Endometrial microvascular endothelial cells (primary cell): ENCODE results near the gene SPO11. TPM values are rescaled to one million over a fixed set of nuclear protein-coding genes. Genes with fewer than 3 reads are reported as not detected.

Experiments used
- in situ Hi-C: cut with HindIII; loops from 2 replicates; pipeline ENCODE4 v1.10.0; 2017; ENCODE audit warnings: low sequenced_read_pairs, low pct_unique_long_range_greater_than_20kb; ENCODE audit errors: inconsistent ontology term
- total RNA-seq: library from RNA; depleted of rRNA; stranded (reverse); fragments of >200 nt; gene quantifications from one replicate; pipeline ENCODE4 v1.2.3, GENCODE V29; 2015; ENCODE audit errors: inconsistent ontology term

Gene SPO11
- total RNA-seq, 1 donor from 2014 or later, result not detected

DNA sequence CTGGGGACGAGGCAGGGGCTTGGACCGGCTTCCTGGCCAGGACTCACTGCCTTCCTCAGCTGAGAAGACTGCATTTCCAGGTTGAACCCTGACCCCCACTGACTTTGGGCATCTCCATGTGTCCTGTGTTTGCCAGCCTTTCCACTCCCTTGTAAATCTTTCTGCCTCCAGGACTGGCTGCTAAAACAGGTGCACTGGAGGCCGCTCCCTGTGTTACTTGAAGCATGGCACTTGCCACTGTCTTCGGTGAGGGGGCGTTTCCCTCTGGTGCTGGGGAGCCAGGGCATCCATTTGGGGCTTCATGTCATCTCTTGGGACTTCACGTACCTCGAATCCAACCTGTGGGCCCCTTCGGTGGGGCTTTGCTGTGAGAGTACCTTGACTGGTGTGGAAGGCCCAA lies 54.9 kb downstream of the SPO11 start:
- in situ Hi-C loops, result no loop called here

DNA sequence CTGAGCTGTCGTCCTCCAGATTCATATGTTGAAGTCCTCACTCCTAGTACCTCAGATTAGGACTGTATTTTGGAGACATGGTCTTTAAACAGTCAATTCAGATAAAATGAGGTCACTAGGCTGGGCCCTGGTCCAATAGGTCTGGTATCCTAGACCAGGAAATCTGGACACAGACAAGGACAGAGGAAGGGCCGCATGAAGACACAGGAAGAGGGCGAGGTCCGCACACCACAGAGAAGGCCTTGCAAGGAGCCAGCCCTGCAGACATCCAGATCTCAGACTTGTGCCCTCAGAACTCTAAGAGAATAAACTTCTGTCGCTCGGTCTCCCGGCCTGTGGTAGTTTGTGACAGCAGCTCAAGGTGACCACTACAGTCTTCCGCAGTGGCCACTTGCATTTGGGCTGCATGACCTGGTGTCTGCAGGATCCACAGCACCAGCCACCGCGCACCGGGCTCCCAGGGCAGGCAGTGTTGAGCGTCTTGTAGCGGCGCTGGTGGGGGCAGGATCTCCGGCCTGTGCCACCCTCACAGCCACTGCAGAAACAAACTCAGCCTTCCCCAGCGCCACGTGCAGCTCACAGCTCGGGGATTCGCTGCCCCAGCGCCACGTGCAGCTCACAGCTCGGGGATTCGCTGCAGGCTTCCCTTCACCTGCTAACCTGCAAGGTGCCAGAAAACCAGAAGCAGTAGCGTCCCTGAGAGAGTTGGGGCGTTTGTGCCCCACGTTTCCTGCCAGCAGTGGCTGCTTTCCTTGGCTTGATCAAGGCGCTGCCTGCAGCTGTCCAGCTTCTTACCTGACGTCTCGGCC lies 55.6 kb downstream of the SPO11 start:
- in situ Hi-C loops, result no loop called here

DNA sequence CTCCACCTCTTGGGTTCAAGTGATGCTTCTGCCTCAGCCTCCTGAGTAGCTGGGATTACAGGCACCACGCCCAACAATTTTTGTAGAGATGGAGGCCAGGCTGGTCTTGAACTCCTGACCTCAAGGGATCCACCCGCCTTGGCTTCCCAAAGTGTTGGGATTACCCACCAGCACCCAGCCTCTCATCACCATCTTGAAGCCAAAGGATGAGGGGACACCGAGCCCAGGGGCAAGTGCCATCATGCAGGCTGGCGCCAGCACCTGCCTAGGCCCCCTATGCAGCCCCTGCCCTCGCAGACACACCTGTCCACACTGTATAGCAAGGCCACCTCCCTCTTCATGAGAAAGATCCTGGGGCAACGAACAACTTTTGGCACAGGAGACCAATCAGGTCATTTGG lies 56.3 kb downstream of the SPO11 start:
- in situ Hi-C loops, result no loop called here

DNA sequence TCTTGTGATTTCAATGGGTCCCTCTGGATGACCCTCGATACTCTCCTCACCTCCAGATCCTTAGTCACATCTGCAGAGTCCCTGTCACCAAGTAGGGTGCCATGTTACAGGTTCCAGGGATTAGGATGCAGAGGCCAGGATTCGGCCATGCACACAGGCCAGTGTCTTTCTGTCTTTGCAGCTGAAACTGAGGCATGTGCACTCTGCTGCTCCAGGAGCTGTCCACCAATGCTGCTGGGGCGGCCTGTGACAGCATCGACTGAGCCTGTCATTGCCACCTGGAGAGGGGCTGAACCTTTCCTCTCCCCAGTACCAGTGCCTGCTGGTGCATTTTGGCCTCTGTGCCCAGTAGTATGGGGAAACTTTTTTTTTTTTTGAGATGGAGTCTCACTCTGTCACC lies 57.2 kb downstream of the SPO11 start:
- in situ Hi-C loops, result no loop called here

DNA sequence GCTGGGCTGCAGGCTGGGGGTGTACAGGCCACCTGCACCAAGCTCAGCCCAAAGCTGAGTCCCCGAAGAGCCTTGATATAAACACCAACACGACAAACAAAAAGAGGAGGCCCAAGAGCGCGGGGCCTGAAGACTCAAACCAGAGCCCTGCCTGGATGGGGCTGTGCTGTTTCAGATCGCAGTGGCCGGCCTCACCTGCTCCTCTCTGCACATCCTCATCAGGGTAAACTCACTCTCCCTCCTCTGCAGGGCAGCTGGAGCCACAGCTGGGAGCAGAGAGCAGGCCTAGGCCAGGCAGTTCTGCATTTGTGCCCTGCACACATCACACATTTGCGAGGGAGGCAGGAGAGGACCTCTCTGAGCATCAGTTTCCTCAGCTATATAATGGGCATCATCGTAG lies 57.9 kb downstream of the SPO11 start:
- in situ Hi-C loops, result no loop called here

DNA sequence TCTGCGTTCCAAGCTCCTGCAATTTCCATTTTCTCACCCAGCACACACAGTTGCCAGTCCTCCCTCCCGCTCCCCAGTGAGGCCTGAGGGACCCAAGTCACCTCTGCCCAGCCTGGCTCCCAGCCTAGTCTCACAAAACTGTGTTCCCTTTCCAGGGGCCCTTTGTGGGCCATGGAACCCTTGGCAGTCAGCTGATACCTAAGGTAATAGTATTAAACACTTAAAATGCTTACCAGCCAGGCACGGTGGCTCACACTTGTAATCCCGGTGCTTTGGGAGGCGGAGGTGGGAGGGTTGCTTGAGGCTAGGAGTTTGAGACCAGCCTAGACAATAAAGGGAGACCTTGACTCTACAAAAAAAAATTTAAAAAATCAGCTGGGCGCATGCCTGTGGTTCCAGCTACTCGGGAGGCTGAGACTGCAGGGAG lies 58.4 kb downstream of the SPO11 start:
- in situ Hi-C loops, result no loop called here

DNA sequence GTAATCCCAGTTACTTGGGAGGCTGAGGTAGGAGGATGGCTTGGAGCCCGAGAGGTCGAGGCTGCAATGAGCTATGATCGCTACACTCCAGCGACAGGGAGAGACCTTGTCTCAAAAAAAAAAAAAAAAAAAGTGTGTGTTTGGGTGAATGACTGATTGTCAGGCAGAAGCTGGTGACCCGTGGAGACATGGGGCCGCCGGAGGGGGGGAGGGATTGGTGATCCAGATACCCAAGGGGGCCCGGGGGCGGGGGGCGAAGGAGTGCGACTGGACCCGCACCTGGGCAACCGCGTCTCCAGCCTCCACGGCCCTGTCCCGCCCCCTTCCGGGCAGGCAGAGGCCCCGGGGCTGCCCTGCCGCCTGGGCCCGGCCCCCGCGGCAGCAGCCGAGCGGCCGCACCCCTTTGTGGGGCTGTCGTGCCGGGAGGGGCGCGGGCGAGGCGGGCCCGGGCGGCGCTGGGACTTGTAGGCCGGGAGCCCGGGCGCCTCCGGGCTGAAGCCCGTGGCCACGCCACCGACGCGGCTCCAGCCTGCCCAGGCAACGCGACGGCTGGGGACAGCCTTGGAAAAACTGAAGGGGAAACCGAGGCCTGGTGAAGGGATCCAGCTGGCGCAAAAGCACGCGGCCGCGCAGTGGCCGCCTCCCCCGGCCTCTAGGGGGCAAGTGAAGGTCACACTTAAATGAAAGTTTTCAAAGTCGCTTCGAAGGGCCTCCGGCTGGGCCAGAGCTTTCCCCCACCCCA lies 59.5 kb downstream of the SPO11 start:
- in situ Hi-C loops, result no loop called here

DNA sequence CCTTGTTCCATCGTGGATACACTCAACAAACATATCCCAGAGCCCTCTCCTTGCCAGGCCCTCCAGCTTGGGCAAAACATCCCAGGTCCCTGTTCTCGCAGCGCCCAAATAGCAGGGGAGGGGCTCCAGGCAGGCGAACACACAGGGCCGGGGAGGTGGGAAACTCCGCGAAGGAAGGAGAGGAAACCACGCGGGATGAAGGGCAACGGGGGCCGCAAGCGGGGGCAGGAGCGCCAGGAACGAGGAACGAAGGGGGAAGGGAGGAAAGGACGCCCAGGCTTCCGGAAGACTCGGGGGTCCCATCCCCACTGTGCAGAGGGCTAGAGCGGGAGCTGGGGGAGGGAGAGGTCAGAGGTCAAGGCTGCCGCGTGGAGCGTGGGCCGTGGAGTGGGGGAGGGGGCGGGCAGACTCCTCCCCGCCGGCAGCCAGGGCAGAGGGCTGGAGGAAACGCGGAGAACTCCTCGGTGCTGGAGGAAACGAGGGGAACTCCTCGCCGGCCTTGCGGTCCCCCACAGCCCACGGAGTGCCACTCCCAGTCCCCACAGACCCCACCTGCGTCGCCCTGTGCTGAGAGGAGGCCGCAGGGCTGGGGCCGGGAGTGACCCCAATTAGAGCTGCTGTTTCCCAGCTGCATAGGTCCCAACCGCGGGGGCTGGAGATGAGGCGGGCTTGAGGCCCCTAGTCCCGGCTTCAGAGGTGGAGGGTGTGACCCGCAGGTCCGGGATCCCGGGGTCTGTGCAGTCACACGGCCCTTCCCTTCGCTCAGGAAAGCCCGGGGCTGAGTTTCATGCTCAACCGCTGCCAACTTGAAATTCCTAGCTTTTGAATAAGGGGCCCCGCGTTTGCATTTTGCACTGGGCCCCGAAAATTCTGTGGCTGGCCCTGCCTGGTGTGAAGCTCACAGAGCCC lies 60.3 kb downstream of the SPO11 start:
- in situ Hi-C loops, result no loop called here

DNA sequence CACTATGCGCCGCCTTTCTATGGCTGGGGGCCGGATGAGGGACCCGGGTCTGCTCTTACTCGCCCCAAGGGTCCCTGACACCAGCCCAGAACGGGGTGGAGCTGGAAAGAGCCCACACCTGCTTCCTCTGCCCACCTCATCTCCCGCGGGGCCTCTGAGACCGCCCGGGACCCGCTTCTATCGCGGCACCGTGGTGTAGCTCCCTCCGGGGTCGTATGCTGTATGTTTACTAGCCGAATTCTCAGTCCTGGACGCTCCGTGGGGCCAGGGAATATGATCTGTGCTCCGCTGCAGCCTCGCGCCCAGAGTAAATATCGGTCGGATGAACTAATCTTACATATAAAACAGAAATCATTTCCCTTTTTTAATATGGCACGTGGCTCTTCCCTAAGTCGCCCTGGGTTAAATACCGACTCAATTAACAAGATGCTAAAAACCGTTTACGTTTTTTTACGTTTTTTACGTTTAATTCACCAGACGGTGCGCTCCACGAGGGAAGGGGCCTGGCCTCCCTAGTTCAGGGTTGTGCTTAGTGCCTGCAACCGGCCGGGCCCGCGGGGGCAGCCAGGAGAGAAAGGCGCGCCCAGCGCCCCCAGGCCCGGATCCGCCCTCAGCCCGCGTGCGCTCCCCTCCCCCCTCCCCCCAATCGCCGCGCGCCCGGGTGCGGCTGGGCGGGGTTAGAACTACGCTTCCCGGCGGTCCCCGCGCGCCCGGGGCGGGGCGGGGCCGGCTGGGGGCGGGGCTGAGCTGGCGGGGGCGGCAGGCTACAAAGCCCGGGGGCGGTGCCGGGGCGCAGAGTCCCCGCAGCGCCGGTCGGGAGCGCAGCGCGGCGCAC lies 61.2 kb downstream of the SPO11 start, which contains the start of gene RBM38:
Gene RBM38 (plus strand): TSS at position 793 of the 835 bp plus-strand sequence. CDS start 186 bp downstream, outside the sequence.
- in situ Hi-C loops, result no loop called here

DNA sequence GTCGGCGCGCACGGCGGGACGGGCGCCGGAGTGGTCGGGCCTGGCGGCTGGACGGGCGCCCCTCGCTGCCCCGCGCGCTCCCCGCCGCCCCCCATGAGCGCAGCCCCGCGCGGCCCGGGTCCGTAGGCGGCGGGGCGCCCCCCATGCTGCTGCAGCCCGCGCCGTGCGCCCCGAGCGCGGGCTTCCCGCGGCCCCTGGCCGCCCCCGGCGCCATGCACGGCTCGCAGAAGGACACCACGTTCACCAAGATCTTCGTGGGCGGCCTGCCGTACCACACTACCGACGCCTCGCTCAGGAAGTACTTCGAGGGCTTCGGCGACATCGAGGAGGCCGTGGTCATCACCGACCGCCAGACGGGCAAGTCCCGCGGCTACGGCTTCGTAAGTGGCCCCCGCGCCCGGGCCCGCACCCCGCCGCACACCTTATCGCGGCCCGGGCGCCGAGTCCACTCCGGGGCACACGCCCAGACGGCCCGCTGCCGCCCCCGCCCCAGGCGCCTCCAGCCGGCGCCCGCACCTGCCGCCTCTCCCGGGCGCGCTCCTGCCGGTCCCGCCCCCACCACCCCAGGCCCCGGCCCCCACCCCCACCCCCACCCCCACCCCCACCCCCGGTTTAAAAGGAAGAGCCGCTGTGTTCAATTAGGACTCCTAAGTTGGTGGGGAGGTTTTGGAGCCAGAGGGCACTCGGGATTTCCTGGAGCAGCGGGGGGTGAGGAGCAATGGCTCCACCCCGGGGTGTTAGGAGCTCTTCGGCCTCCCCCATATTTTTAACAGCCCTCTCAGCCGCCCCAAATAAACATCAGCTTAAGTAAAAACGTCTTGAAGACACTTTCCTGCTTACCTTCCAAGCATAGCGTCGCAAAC lies 62.1 kb downstream of the SPO11 start:
- in situ Hi-C loops, result no loop called here

DNA sequence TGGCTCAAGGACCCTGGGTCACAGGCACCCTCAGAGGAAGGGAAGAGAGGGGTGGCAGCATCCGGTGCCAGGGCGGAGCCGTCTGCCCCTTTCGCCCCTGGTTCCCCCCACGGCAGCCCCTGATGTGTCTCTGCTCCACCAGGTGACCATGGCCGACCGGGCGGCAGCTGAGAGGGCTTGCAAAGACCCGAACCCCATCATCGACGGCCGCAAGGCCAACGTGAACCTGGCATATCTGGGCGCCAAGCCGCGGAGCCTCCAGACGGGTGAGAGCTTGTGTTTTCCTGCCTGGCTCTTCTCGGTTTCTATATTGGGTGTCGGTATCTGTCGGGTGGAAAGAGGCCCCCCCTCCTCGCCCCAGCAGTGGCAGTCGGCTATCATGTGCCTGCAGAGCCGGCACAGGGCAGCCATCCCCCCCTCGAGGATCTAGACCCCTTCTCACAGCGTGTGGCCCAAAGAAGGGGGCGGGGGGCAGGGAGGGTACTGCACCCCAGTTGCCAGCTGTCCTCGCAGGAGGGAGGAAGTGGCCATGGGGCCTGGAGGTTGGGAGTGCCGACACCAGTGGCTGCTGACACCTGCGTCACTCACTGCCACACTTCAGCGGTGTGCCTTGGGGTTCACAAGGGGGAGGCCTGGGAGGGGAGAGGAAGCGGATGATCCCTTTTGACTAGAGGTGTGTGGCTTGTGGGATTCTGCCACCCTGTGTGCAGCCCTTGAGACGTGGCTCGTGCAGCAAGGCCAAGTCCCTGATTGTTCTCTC lies 63.1 kb downstream of the SPO11 start:
- in situ Hi-C loops, result no loop called here

Other genes starting within 250 kb of the SPO11 start
- not detected for gene BMP7, start 63.2 kb upstream of the SPO11 start, total RNA-seq
- gene RAE1, start 21.5 kb downstream of the SPO11 start, total RNA-seq, result 60.5 TPM
- 23.1 TPM for gene RBM38, start 61.6 kb downstream of the SPO11 start, total RNA-seq
- not detected for gene CTCFL, start 195.3 kb downstream of the SPO11 start, total RNA-seq
- not detected for gene PCK1, start 231.3 kb downstream of the SPO11 start, total RNA-seq